Testis (tissue), 3 donors: ENCODE measurements around the gene YEATS2. TPM values are rescaled to one million over a fixed set of nuclear protein-coding genes. Genes with fewer than 3 reads are reported as not detected.

Experiments used
- DNase-seq: peaks from one replicate; pipeline ENCODE4 v3.0.0-alpha.2; 2019
- H3K27ac ChIP-seq, 2 donors: fragments of 200-600 bp; sonication (generic); one replicate each; pipeline ENCODE4 v1.5.1; 2019
- H3K27me3 ChIP-seq: fragments of 200-600 bp; sonication (generic); one replicate; pipeline ENCODE4 v1.5.1; 2019
- H3K36me3 ChIP-seq: fragments of 200-600 bp; sonication (generic); one replicate; pipeline ENCODE4 v1.5.1; 2017; ENCODE audit warnings: low read depth; ENCODE audit errors: missing control alignments
- H3K4me1 ChIP-seq: fragments of 200-600 bp; sonication (generic); one replicate; pipeline ENCODE4 v1.5.1; 2019
- H3K4me3 ChIP-seq, 2 donors: fragments of 200-600 bp; sonication (generic); one replicate each; pipeline ENCODE4 v1.5.1; 2017 to 2019
- H3K9me3 ChIP-seq: fragments of 200-600 bp; sonication (generic); one replicate; pipeline ENCODE4 v1.5.1; 2017
- CTCF ChIP-seq, 3 experiments: fragments of 450-650 bp in 2 of 3; fragments of 200-600 bp in 1 of 3; sonication (generic) in 1 of 3; IDR thresholded peaks; one replicate each; pipeline ENCODE4 v1.5.1; 2016 to 2019; ENCODE audit warnings: antibody characterized with exemption in 3 of 3, mild to moderate bottlenecking in 2 of 3, moderate library complexity in 1 of 3
- POLR2A ChIP-seq: fragments of 450-650 bp; IDR thresholded peaks from one replicate; pipeline ENCODE4 v1.6.1; 2017; ENCODE audit warnings: antibody characterized with exemption, mild to moderate bottlenecking, moderate library complexity
- WGBS, 2 donors: methylation state at CpG; one replicate each; pipeline ENCODE4 v1.1.5; 2018; 5-methylcytosine and 5-hydroxymethylcytosine counted together
- intact Hi-C: fragments of 100-400 bp; cut with DNase I; formaldehyde crosslinking; loops from one replicate; pipeline ENCODE4 v1.15.1; 2023; ENCODE audit warnings: low total_unique reads
- polyA plus RNA-seq: library from polyadenylated mRNA; stranded (reverse); fragments of 350-450 nt; fragmentation: Illumina TruSeq; extraction: RNeasy Lipid Tissue Mini Kit (QIAGEN cat#74804); gene quantifications from one replicate; pipeline ENCODE4 v1.2.3, GENCODE V29; 2014; ENCODE audit warnings: low read depth, low replicate concordance; ENCODE audit not compliant: insufficient read depth
- total RNA-seq, 2 donors: library from RNA; depleted of rRNA; stranded (reverse); fragments of >200 nt; gene quantifications; one replicate each; pipeline ENCODE4 v1.2.3, GENCODE V29; 2016

Gene YEATS2
- total and polyA plus RNA-seq, 3 donors from 2014 or later, result 19.3 to 41.7 (median 39.9) TPM

DNA sequence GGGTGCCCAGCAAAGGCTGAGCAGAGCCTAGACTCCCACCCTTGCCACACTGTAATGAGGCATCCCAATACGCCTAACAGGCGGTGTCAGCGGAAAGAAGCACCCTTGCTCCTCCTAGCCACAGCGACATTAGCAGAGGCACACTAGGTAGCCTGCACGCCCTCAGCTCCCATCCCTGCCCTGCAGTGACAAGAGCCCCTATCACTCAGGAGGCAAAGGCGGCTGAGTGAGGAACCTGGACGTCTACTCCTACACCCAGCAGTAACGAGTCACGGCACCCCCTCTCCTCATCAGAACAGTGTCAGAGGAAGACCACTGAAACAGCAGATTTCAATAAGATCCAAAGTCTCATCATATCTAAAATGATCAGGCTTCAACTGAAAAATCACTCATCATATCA, 139.8 kb downstream of the YEATS2 start:
- Histone ChIP-seq H3K36me3 (no peaks in the 10 kb centered on the region), H3K27me3 (no peaks in the 10 kb centered on the region), H3K9me3 (no peaks in the 10 kb centered on the region), H3K27ac (no peak overlapping the region), H3K4me3 (no peak overlapping the region), H3K4me1 (no peaks in the 10 kb centered on the region)
- intact Hi-C loops, result no loop called here
- no peak for DNase-seq
- WGBS, 2 donors, result 81 to 90% methylated on average over 6 to 9 of the region's 9 CpGs
- no peak for TF ChIP-seq CTCF (IDR thresholded peaks at IDR 0.05)
- TF ChIP-seq POLR2A, result no peak

GRCh38 chr3:183837894-183838293, 140.3 kb downstream of the YEATS2 start:
- Histone ChIP-seq H3K27ac (no peak overlapping the region), H3K4me3 (no peak overlapping the region), H3K36me3 (no peaks in the 10 kb centered on the region), H3K9me3 (no peaks in the 10 kb centered on the region), H3K27me3 (no peaks in the 10 kb centered on the region), H3K4me1 (no peaks in the 10 kb centered on the region)
- no peak for DNase-seq
- TF ChIP-seq POLR2A, result no peak
- intact Hi-C loops, result no loop called here
- 94 to 100% methylated on average over 3 of the region's 3 CpGs for WGBS, 2 donors

- 94 to 97% methylated on average over 4 of the region's 4 CpGs for WGBS, 2 donors
- H3K4me3 ChIP-seq, result no peak overlapping the region
- H3K9me3 ChIP-seq, result no peaks in the 10 kb centered on the region
- no peak for DNase-seq
- no peak for TF ChIP-seq POLR2A
- no peak for TF ChIP-seq CTCF (IDR thresholded peaks at IDR 0.05)
- no peak overlapping the region for H3K27ac ChIP-seq
- intact Hi-C loops, result no loop called here
- no peaks in the 10 kb centered on the region for H3K27me3 ChIP-seq
- H3K4me1 ChIP-seq, result no peaks in the 10 kb centered on the region
- H3K36me3 ChIP-seq, result no peaks in the 10 kb centered on the region
These were observed 142.2 kb downstream of the YEATS2 start for GRCh38 chr3:183839751-183840150.

DNA sequence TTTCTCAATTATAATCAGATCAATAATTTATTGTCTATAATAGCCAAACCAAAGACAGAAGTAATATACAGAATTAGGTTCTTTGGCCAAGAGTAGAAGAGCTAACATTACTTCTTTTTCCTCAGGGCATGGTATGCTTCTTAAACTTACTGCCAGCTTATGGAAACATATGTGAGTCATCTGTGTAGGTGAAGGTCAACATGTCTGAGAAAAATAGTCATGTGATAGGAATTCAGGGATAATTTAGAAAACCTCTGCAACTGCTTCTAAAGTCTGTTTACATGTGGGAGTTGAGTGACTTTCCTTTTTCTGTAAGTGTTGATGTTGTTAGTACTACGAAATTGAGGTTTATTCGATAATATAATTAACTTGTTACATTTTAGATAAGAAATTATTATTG, 147.0 kb downstream of the YEATS2 start:
- intact Hi-C loops, result no loop called here
- TF ChIP-seq CTCF (IDR thresholded peaks at IDR 0.05), result no peak
- TF ChIP-seq POLR2A, result no peak
- H3K4me1 ChIP-seq, result no peaks in the 10 kb centered on the region
- H3K36me3 ChIP-seq, result no peaks in the 10 kb centered on the region
- no peak overlapping the region for H3K27ac ChIP-seq
- WGBS, 2 donors, result 71 to 74% methylated on average over 2 of the region's 2 CpGs
- DNase-seq, result no peak
- no peaks in the 10 kb centered on the region for H3K27me3 ChIP-seq
- H3K9me3 ChIP-seq, result no peaks in the 10 kb centered on the region
- H3K4me3 ChIP-seq, result no peak overlapping the region

- 89 to 94% methylated on average over 4 of the region's 4 CpGs for WGBS, 2 donors
- no peak overlapping the region for H3K27ac ChIP-seq
- H3K4me3 ChIP-seq, result no peak overlapping the region
These were observed 147.5 kb downstream of the YEATS2 start for GRCh38 chr3:183845090-183845489.

More at GRCh38 chr3:183845090-183845489, 147.5 kb downstream of the YEATS2 start:
- no peak for DNase-seq
- intact Hi-C loops, result no loop called here
- Histone ChIP-seq H3K4me1 (no peaks in the 10 kb centered on the region), H3K9me3 (no peaks in the 10 kb centered on the region), H3K27me3 (no peaks in the 10 kb centered on the region), H3K36me3 (no peaks in the 10 kb centered on the region)
- no peak for TF ChIP-seq CTCF (IDR thresholded peaks at IDR 0.05)
- no peak for TF ChIP-seq POLR2A
